H1 (cell line): ENCODE measurements around the gene UBAC1. TPM values are rescaled to one million over a fixed set of nuclear protein-coding genes. Genes with fewer than 3 reads are reported as not detected.

ENCODE experiments used
- CEBPB ChIP-seq: IDR thresholded peaks from 2 replicates; pipeline ENCODE4 v1.6.1; 2012; ENCODE audit warnings: low read depth, low read length
- CTBP2 ChIP-seq: IDR thresholded peaks from 2 replicates; pipeline ENCODE4 v1.7.0; 2011; ENCODE audit warnings: borderline replicate concordance, mild to moderate bottlenecking, moderate library complexity, mixed read lengths, low read length; ENCODE audit not compliant: insufficient read depth, insufficient read length
- JUND ChIP-seq: IDR thresholded peaks from 2 replicates; pipeline ENCODE4 v1.6.1; 2011; ENCODE audit warnings: mild to moderate bottlenecking, improper control_type of control experiment, low read length
- POU5F1 ChIP-seq: IDR thresholded peaks from 2 replicates; pipeline ENCODE4 v1.6.1; 2011; ENCODE audit warnings: low read depth, mild to moderate bottlenecking, low read length, moderate library complexity
- SAP30 ChIP-seq: fragments of 300-600 bp; sonication (generic); IDR thresholded peaks from 2 replicates; pipeline ENCODE4 v1.7.1; 2012; ENCODE audit warnings: low read length, moderate library complexity, mild to moderate bottlenecking, inconsistent platforms; ENCODE audit not compliant: insufficient read depth, insufficient replicate concordance
- SP2 ChIP-seq: IDR thresholded peaks from 2 replicates; pipeline ENCODE4 v1.6.1; 2012; ENCODE audit warnings: mild to moderate bottlenecking, low read length, inconsistent platforms
- TBP ChIP-seq: IDR thresholded peaks from 2 replicates; pipeline ENCODE4 v1.6.1; 2011; ENCODE audit warnings: low read depth, low read length, improper control_type of control experiment
- polyA plus RNA-seq, 7 experiments: library from polyadenylated mRNA; depleted of rRNA in 3 of 7; stranded (reverse) in 5 of 7; unstranded in 2 of 7; fragments of >200 nt in 5 of 7; fragments of 200-250 nt in 2 of 7; gene quantifications; 1 replicate in 5 of 7; 2 replicates in 1 of 7; 4 replicates in 1 of 7; pipeline versions ENCODE4 v1.2.1 to v1.2.3, GENCODE V29; 2011 to 2013; ENCODE audit warnings: missing spikeins in 2 of 7, mixed read lengths in 2 of 7
- total RNA-seq: library from RNA; stranded (reverse); fragmentation: NEBNext Ultra II Directional; extraction: Animal tissue kit (Norgen Biotek cat#: 25700); gene quantifications from 2 replicates; pipeline ENCODE4 v1.2.1, GENCODE V29; 2021
- TF ChIP-seq, protein P1 (sequence below): fragments of 300-600 bp; sonication (generic); IDR thresholded peaks from 2 replicates; pipeline ENCODE4 v1.7.1; 2012; ENCODE audit warnings: low read length, moderate library complexity, mild to moderate bottlenecking, inconsistent platforms; ENCODE audit not compliant: insufficient replicate concordance
- TF ChIP-seq, protein P2 (sequence below), 3 experiments: IDR thresholded peaks; 1 replicate in 2 of 3; 2 replicates in 1 of 3; pipeline versions ENCODE4 v1.5.1 to v1.6.1; 2011; ENCODE audit warnings: low read length in 3 of 3, mild to moderate bottlenecking in 3 of 3, inconsistent platforms in 2 of 3, low read depth in 1 of 3, moderate library complexity in 1 of 3; ENCODE audit not compliant: insufficient read depth in 1 of 3; ENCODE audit errors: control extremely low read depth in 1 of 3

UBAC1 gene
- total and polyA plus RNA-seq, 2 of the 8 experiments (the other 6 are each of a cell fraction or from before 2014, with no cell fraction given) = 59.3 to 85.2 TPM

DNA sequence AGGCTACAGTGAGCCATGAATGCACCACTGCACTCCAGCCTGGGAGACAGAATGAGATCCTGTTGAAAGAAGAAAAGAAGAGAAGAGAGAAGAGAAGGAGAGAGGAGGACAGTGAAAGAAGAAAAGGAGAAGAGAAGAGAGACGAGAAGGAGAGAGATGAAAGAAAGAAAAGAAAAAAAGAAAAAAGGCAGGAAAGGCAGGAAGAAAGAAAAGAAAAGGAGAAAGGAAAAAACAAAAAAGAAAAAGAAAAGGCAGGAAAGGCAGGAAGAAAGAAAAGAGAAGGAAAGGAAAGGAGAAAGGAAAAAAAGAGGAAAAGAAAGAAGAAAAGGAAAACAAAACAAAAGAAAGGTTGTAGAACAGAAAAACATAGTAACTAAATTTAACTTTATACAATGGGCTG lies 68.1 kb downstream of the UBAC1 start (continued):
- TF ChIP-seq, protein P1, sequence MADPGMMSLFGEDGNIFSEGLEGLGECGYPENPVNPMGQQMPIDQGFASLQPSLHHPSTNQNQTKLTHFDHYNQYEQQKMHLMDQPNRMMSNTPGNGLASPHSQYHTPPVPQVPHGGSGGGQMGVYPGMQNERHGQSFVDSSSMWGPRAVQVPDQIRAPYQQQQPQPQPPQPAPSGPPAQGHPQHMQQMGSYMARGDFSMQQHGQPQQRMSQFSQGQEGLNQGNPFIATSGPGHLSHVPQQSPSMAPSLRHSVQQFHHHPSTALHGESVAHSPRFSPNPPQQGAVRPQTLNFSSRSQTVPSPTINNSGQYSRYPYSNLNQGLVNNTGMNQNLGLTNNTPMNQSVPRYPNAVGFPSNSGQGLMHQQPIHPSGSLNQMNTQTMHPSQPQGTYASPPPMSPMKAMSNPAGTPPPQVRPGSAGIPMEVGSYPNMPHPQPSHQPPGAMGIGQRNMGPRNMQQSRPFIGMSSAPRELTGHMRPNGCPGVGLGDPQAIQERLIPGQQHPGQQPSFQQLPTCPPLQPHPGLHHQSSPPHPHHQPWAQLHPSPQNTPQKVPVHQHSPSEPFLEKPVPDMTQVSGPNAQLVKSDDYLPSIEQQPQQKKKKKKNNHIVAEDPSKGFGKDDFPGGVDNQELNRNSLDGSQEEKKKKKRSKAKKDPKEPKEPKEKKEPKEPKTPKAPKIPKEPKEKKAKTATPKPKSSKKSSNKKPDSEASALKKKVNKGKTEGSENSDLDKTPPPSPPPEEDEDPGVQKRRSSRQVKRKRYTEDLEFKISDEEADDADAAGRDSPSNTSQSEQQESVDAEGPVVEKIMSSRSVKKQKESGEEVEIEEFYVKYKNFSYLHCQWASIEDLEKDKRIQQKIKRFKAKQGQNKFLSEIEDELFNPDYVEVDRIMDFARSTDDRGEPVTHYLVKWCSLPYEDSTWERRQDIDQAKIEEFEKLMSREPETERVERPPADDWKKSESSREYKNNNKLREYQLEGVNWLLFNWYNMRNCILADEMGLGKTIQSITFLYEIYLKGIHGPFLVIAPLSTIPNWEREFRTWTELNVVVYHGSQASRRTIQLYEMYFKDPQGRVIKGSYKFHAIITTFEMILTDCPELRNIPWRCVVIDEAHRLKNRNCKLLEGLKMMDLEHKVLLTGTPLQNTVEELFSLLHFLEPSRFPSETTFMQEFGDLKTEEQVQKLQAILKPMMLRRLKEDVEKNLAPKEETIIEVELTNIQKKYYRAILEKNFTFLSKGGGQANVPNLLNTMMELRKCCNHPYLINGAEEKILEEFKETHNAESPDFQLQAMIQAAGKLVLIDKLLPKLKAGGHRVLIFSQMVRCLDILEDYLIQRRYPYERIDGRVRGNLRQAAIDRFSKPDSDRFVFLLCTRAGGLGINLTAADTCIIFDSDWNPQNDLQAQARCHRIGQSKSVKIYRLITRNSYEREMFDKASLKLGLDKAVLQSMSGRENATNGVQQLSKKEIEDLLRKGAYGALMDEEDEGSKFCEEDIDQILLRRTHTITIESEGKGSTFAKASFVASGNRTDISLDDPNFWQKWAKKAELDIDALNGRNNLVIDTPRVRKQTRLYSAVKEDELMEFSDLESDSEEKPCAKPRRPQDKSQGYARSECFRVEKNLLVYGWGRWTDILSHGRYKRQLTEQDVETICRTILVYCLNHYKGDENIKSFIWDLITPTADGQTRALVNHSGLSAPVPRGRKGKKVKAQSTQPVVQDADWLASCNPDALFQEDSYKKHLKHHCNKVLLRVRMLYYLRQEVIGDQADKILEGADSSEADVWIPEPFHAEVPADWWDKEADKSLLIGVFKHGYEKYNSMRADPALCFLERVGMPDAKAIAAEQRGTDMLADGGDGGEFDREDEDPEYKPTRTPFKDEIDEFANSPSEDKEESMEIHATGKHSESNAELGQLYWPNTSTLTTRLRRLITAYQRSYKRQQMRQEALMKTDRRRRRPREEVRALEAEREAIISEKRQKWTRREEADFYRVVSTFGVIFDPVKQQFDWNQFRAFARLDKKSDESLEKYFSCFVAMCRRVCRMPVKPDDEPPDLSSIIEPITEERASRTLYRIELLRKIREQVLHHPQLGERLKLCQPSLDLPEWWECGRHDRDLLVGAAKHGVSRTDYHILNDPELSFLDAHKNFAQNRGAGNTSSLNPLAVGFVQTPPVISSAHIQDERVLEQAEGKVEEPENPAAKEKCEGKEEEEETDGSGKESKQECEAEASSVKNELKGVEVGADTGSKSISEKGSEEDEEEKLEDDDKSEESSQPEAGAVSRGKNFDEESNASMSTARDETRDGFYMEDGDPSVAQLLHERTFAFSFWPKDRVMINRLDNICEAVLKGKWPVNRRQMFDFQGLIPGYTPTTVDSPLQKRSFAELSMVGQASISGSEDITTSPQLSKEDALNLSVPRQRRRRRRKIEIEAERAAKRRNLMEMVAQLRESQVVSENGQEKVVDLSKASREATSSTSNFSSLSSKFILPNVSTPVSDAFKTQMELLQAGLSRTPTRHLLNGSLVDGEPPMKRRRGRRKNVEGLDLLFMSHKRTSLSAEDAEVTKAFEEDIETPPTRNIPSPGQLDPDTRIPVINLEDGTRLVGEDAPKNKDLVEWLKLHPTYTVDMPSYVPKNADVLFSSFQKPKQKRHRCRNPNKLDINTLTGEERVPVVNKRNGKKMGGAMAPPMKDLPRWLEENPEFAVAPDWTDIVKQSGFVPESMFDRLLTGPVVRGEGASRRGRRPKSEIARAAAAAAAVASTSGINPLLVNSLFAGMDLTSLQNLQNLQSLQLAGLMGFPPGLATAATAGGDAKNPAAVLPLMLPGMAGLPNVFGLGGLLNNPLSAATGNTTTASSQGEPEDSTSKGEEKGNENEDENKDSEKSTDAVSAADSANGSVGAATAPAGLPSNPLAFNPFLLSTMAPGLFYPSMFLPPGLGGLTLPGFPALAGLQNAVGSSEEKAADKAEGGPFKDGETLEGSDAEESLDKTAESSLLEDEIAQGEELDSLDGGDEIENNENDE = no peak
- TF ChIP-seq CEBPB = no peak
- no peak for TF ChIP-seq TBP
- TF ChIP-seq SP2 = no peak
- no peak for TF ChIP-seq SAP30
- no peak for TF ChIP-seq CTBP2
- TF ChIP-seq, protein P2, sequence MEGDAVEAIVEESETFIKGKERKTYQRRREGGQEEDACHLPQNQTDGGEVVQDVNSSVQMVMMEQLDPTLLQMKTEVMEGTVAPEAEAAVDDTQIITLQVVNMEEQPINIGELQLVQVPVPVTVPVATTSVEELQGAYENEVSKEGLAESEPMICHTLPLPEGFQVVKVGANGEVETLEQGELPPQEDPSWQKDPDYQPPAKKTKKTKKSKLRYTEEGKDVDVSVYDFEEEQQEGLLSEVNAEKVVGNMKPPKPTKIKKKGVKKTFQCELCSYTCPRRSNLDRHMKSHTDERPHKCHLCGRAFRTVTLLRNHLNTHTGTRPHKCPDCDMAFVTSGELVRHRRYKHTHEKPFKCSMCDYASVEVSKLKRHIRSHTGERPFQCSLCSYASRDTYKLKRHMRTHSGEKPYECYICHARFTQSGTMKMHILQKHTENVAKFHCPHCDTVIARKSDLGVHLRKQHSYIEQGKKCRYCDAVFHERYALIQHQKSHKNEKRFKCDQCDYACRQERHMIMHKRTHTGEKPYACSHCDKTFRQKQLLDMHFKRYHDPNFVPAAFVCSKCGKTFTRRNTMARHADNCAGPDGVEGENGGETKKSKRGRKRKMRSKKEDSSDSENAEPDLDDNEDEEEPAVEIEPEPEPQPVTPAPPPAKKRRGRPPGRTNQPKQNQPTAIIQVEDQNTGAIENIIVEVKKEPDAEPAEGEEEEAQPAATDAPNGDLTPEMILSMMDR (IDR thresholded peaks at IDR 0.05; ENCODE audit: control extremely low read depth in 1 of 3, insufficient read depth in 1 of 3, low read depth in 1 of 3, low read length in 3 of 3) = no peak
- TF ChIP-seq POU5F1 = no peak
- no peak for TF ChIP-seq JUND
